Glomerular endothelial cell (primary cell): ENCODE results near the gene CCDC170. TPM values are rescaled to one million over a fixed set of nuclear protein-coding genes. Genes with fewer than 3 reads are reported as not detected.

Experiments used
- DNase-seq: peaks from one replicate; pipeline ENCODE4 v3.0.0-alpha.2; 2011; ENCODE audit warnings: low read depth, low spot score; ENCODE audit errors: extremely low read depth
- total RNA-seq: library from RNA; depleted of rRNA; stranded (reverse); fragments of >200 nt; gene quantifications from 2 replicates; pipeline ENCODE4 v1.2.3, GENCODE V29; 2015

The CCDC170 gene
- total RNA-seq, 1 donor from 2014 or later: under 0.01 TPM

DNA sequence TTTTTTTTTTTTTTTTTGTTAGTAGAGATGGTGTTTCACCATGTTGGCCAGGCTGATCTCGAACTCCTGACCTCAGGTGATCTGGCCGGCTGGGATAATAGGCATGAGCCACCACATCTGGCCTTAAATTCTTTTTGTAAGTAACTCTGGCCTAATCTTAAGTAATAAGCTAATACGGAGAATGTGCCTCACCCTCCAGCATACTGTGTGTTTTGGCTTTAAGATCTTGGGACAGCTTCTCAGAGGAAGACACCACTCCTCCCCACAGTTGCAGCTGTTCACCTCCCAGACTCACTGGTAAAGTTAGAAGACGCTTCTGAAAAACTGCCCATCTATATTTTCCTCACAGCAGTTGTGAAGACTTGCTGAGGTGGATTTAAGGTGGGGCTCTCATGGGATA is 120.8 kb downstream of the CCDC170 start:
- DNase-seq: no peak

DNA sequence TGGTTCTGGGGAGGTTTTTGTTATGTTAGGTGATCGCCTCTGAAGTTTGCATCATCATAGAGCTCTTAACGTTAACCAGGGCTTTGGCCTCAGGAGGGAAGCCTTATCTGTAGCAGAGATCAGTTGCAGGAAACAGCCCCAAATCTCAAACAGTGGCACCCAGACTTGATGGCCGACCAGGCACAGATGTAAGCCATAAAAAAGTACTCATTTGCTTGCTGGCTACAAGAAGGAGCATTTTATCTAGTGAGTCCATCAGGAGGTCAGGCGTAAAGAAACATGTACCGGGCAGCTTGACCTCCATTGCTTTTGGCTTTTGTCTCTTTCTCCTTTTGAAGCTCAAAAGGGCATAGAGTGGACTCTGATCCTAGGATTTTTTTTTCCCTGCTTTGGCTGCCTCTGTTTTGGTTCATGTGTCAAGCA is 122.3 kb downstream of the CCDC170 start:
- DNase-seq: no peak

DNA sequence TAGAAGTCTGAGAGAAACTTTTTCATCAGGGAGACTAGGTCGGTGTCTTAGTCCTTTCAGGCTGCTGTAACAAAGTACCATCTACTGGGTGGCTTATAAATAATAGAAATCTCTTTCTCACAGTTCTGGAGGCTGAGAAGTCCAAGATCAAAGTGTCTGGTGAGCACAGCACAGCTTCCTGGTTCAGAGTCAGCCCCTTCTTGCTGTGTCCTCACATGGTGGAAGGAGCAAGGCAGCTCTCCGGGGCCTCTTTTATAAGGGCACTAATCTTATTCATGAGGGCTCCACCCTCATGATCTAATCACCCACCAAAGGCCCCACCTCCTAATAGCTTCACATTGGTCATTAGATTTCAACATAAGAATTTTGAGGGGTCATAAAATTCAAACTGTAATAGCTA is 122.8 kb downstream of the CCDC170 start:
- no peak for DNase-seq

DNA sequence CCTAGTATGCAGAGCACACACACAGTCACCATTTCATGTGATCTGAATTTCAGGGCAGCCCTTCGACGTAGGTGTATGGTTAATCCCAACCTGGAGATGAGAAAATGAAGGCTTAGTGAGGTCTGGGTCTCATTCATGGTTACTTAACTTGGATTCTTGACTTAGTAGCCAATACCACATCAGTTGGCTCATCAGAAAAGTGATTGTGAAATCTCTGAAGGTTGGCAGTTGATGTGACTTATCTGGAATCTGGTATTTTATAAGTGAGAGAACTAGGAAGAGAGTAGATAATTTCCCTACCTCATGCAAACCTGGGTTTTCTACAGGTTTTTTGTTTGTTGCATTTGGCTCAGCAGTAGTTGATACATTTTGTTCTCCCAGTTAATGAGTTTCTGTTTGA is 123.7 kb downstream of the CCDC170 start:
- DNase-seq: no peak

DNA sequence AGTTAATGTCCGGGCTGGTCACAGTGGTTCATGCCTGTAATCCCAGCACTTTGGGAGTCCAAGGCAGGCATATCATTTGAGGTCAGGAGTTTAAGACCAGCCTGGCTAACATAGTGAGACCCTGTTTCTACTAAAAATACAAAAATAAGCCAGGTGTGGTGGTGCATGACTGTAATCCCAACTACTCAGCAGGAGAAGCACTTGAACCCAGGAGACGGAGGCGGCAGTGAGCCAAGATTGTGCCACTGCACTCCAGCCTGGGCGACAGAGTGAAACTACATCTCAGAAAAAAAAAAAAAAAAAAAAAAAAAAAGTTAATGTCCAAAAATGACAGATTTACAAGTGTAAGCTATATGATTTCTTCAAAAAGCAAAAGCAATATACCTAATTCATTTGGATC is 124.9 kb downstream of the CCDC170 start:
- no peak for DNase-seq

DNA sequence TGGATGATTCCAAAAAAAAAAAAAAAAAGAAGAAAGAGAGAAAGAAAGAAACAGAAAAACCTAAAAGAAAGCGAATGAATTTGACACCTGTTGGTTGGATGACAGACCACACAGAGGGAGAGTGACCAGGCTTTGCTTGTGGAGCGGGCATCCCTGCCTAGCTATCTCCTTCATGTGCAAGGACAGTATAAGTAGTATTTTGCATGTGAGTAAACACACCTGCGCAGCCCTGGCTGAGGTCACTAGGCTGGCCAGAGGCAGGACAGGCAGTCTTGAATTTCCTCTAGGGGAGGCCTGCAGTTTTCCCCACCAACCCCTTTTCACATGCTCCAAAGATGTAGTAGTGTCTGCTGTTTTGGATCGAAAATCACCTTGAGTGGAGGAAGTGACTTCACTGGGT is 126.4 kb downstream of the CCDC170 start:
- DNase-seq: no peak

DNA sequence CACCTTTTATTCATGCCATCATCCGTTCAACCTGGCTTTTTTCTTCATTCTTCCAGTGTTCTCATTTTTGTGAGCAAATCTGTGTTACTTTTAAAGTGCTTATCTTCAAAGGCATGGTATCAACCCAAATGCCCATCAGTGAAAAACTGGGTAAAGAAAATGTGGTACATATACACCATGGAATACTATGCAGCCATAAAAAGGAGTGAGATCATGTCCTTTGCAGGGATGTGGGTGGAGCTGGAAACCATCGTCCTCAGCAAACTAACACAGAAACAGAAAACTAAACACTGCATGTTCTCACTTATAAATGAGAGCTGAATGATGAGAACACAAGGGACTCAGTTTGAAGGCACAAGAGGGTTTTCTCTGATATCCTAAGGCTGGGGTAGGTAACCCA is 130.3 kb downstream of the CCDC170 start:
- no peak for DNase-seq

DNA sequence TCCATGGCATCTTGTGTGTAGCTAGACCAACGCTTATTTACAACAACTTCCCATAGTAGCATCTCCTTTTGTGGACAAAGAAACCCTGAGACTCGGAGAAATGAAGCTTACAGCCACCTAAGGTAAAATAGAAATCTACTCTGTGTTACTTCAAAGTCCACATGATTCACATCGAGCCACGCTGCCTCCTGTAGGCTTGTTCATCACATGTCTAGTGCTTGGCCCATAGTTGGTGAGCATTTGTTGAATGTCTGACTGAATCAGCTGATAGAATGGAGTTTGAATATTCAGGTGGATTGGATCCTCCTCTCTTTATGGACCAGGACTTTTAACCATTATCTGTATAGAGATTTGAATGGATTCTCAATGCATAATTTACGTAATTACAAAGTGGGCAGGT is 130.7 kb downstream of the CCDC170 start:
- no peak for DNase-seq

DNA sequence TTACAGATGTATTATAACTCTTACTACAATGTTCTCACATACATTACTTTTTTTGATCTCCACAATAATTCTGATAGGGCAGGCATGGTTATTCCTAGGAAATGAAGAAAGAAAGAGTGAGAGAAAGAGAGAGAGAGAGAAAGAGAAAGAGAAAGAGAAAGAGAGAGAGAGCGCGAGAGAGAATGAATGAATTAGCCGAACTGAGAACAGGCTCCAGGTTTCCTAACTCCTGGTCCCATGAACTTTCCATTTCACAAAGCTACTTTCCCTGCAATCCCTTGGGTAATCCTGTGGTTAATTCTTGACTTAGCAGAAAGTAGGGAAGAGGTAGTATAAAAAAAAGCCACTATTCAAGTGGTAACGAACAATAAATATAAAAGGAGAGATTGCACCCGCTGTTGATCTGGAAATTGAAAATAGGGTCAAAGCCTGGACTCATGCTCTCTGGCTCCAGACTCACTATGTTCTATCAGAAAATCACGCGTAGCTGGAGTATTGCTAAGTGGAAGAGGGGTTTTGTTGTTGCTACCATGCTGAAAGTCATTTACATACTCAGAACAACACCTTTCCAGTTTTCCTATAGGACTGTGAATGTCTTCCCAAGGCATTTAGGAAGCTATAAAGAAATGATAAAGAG is 131.2 kb downstream of the CCDC170 start:
- DNase-seq: no peak

DNA sequence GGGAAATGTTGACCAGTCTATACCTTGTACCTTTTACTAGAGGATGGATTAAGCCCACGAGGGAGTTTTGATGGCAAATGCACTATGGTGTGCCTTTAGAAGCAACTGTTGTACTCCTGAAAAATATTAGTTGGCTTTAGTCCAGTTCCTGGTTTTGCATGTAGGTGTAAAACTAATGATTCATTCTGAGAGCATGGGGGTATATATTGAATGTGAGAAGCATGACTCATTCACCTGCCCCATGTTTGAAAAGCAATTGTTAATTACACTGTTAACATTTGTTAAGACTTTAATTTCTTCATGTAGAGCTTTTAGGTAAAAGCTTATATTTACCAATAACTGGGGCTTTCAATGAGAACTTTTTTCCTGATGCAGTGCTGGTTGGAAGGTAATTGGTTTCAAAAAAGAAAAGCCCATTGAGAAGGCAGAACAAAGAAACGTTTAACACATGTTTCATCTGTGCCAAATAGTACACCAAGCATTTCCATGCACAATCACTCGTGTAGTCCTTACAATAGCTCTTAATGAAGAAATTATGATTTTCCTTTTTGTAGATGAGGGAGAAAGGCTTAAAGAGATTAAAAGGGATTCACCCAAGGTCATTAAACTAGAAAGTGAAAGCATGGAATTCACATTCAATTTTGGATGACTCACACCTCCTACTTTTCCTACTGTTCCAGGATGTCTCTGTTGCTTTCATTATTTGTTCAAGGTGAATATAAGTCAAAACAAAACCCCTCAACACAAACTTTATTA is 134.1 kb downstream of the CCDC170 start:
- no peak for DNase-seq

DNA sequence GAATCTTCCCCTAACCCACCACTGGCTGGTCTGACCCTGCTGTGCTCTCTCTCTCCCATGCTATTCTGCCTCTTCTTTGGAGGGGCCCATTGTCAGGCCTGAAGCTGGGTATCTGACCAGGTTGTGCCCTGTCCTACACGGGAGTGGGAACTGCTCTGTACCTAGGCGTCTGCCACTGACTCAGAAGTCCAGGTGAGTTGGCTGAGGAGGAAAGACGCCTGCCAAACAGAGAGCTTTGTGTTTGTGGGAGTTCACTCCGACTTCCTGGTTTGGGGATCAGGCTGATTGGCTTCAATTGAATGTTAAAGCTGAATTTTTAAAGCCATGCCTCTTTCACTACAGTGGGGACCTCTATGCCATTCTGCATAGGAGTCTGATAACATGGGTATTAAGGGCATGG is 136.0 kb downstream of the CCDC170 start:
- DNase-seq: no peak

DNA sequence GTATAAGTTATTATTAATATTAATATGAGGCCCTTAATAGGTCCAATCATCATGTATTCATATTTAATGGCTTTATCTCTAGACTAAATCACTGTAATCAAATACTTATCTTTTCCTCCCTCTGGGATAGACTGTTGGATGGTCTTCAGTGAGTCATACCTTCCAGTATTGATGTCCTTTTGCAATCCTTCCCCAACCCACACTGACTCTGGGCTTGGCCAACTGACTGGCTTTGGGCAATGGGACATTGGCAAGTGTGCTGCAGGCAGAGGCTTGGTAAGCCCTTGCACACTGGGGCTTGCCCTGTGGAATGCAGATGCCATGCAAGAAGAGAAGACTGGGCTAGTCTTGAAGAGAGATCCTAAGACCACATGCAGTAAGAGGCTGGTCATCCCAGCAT is 136.6 kb downstream of the CCDC170 start:
- no peak for DNase-seq

DNA sequence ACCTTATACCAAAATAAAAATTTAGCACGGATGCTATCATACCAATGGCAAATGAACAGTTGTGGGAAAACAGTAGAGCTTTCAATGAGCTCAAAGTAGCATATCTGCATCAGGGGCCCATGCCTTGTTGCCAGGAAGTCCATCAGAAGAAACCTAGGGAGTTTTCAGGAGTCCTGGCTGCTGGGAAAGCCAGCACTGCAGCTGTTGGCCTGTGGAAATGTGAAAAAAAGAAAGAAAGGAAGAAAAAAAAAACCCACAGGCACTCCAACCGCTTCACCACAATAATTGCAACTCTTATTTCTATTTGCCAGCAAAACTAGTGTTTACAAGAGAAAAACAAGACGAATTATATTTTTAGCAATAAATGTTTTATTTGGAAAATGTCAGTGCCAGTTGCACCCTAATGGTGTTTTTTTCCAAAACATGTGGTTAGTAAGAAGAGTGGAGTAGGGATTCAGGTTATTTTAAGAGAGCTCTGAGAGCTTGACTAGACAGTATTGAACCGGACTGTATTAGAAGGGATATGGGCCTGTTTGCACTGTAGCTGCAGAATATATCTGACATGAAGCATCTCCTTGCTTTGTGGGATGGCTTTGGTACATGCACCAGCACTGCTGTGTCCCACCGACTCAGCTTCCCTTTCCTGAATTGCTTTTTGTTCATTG is 137.3 kb downstream of the CCDC170 start:
- no peak for DNase-seq

DNA sequence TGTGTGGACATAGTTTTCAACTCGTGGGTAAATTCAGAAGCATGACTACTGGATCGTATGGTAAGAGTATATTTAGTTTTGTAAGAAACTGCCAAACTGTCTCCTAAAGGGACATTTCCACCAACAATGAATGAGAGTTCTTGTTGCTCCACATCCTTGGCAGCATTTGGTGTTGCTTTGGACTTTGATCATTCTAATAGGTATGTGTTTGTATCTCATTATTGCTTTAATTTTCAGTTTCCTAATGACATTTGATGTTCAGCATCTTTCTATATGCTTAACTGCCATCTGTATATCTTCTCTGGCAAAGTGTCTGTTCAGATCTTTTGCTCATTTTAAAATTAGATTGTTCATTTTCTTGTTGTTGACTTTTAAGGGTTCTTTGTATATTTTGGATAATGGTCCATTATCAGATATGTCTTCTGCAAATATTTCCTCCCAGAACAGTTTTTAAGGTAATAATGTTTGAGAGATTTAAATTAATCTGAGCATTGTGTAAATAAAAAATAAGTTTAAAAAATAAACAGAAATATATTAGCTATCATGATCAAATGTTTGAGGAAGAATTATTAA is 138.7 kb downstream of the CCDC170 start:
- DNase-seq: no peak

DNA sequence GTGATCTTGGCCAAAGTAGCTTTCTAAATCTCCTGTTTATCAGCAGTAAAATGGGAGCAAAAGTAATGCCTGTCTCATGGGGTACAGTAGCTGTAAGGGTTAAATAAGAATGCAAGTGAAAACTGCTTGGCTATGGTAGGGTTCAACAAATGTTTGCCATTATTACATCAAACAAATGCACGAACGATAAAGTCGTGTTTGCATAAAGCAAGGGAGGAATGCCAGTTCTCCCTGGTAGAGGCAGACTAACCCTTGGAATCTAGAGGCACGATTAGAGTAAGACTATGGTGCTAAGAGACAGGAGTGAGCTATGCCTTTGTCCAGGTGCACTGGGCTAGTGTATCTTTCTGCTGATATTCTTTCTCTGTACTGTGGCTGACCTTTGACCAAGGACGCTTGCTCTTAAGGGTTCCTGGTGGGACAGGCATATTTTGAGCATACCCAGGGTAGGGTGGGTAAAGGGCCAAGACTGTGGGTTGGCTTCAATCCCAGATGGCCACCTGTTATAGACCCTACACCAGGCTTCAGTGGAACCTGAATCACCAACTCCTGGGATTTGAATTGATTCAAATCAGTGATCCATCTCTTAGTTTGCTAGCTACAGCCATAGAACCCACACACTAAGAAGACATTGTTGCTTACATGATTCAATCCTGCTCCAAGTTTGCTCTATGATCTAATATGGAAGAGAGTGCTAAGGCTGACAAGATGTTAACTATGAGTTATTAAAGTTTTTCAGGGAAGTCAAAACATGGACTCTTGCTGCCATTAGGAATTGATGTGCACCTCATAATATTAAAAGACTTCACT is 139.9 kb downstream of the CCDC170 start:
- DNase-seq: no peak

DNA sequence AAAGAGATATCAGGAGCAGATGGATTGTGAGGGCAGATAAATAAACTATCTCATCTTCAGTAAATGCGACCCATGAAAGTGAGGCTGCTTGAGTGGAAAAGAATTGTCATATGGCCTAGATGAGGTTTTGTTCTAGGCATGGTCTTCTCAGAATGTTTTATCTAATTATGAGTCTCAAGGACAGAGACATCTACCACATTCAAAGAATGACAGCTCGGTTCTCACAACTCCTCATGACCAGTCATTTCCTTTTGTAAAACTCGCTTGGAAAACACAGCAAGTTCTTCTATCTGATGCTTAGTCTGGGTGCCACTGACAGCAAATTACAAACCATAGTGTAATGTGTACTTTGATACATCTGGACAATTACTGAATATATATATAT is 140.5 kb downstream of the CCDC170 start:
- DNase-seq: no peak

DNA sequence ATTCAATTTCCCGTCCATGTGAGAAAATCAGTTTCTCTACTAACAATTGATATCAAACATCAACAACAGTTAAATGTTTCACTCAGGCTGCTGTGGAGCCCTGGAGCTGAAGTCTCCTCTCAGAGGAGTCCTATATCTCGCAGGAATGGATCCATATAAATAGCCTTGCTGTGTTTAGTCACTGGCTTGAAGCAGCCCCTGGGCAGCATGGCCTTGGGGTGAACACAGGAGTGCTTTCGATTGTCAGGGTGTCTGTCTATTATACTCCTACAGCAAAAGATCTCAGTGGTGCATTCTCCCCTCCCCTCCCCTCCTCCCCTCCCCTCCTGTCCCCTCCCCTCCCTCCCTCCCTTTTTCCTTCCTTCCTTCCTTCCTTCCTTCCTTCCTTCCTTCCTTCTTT is 141.9 kb downstream of the CCDC170 start:
- DNase-seq: no peak

DNA sequence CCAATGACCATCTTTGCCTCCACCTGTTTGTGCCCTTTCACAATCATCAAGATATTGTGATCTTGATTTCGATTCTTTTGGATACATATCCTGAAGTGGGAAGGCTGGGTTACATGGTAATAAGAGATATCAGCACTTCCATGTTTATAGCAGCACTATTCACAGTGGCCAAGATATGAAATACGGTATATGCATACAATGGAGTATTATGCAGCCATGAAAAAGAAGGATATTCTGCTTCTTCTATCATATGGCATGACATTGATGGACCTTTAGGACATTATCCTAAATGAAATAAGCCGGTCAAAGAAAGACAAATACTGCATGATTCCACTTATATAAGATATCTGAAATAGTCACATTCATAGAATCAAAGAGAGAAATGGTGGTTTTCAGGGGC is 144.0 kb downstream of the CCDC170 start:
- DNase-seq: no peak

DNA sequence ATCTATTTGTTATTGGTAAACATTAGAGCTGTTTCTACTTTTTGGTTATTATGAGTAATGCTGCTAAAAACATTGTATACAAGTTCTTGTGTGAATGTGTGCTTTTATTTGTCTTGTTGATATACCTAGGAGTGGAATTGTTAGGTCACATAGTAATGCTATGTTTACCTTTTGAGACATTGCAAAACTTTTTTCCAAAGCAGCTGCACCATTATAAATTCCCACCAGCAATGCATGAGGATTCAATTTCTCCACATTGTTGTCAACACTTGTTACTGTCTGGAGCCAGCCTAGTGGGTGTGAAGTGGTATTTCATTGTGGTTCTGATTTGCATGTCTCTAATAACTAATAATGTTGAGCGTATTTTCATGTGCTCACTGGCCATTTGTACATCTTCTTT is 145.9 kb downstream of the CCDC170 start:
- no peak for DNase-seq

DNA sequence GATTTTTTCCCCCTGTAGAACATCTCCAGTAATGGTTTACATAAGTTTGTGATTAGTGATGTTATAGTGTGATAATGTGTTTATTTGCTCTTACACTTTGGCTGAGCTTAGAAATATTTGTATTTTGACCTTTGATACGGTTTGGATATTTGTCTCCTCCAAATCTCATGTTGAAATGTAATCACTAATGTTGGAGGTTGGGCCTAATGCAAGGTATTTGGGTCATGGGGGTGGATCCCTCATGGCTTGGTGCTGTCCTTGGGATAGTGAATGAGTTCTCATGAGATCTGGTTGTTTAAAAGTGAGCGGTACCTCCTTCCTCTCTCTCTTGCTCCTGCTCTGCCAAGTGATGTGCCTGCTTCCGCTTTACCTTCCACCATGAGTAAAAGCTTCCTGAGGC is 147.2 kb downstream of the CCDC170 start:
- no peak for DNase-seq
